Neural progenitor cell (in vitro differentiated cells): ENCODE measurements around the gene ZBTB20. TPM values are rescaled to one million over a fixed set of nuclear protein-coding genes. Genes with fewer than 3 reads are reported as not detected.
A peak's percentile ranks its signal among the peaks of the same experiment; 100 is the strongest.

Source experiments
- DNase-seq: peaks from one replicate; pipeline ENCODE4 v3.0.0-alpha.2; 2016; ENCODE audit warnings: low spot score
- H2AFZ ChIP-seq: fragments of 200-600 bp; sonication (generic); replicated peaks from 2 replicates; pipeline ENCODE4 v1.6.1; 2016; ENCODE audit warnings: antibody characterized with exemption
- H3F3A ChIP-seq: fragments of 200-600 bp; sonication (generic); 2 replicates; pipeline ENCODE4 v1.6.1; 2016; ENCODE audit warnings: antibody characterized with exemption, low read depth
- H3K27ac ChIP-seq: fragments of 200-600 bp; sonication (generic); 2 replicates; pipeline ENCODE4 v1.5.1; 2016; ENCODE audit warnings: mild to moderate bottlenecking
- H3K27me3 ChIP-seq: fragments of 200-600 bp; sonication (generic); 2 replicates; pipeline ENCODE4 v1.6.1; 2016; ENCODE audit warnings: mild to moderate bottlenecking, moderate library complexity
- H3K36me3 ChIP-seq: fragments of 200-600 bp; sonication (generic); 2 replicates; pipeline ENCODE4 v1.5.1; 2016
- H3K4me1 ChIP-seq: fragments of 200-600 bp; sonication (generic); 2 replicates; pipeline ENCODE4 v1.6.1; 2016; ENCODE audit warnings: mixed run types
- H3K4me2 ChIP-seq: fragments of 200-600 bp; sonication (generic); 2 replicates; pipeline ENCODE4 v1.6.1; 2016
- H3K4me3 ChIP-seq: fragments of 200-600 bp; sonication (generic); 2 replicates; pipeline ENCODE4 v1.5.1; 2016
- H3K79me2 ChIP-seq: fragments of 200-600 bp; sonication (generic); 2 replicates; pipeline ENCODE4 v1.6.1; 2016; ENCODE audit warnings: low read depth
- H3K9ac ChIP-seq: fragments of 200-600 bp; sonication (generic); 2 replicates; pipeline ENCODE4 v1.6.1; 2016
- H3K9me3 ChIP-seq: fragments of 200-600 bp; sonication (generic); 2 replicates; pipeline ENCODE4 v1.5.1; 2016; ENCODE audit warnings: low read depth
- H4K20me1 ChIP-seq: fragments of 200-600 bp; sonication (generic); 2 replicates; pipeline ENCODE4 v1.6.1; 2016; ENCODE audit warnings: low read depth
- H3K27ac Mint-ChIP-seq: 3 replicates; pipeline ENCODE4 v1.8.0; 2021; ENCODE audit warnings: mixed read lengths
- H3K27me3 Mint-ChIP-seq: 2 replicates; pipeline ENCODE4 v1.8.0; 2022; ENCODE audit warnings: low read depth, mild to moderate bottlenecking, inconsistent platforms, moderate library complexity, mixed read lengths; ENCODE audit not compliant: insufficient read depth
- H3K36me3 Mint-ChIP-seq: 3 replicates; pipeline ENCODE4 v1.8.0; 2021; ENCODE audit warnings: mixed read lengths
- H3K4me1 Mint-ChIP-seq: 3 replicates; pipeline ENCODE4 v1.8.0; 2021; ENCODE audit warnings: mixed read lengths
- H3K4me3 Mint-ChIP-seq: 3 replicates; pipeline ENCODE4 v1.8.0; 2021; ENCODE audit warnings: mild to moderate bottlenecking, moderate library complexity, mixed read lengths
- H3K9me3 Mint-ChIP-seq: 3 replicates; pipeline ENCODE4 v1.8.0; 2020; ENCODE audit warnings: mixed read lengths
- CTCF ChIP-seq: fragments of 200-600 bp; sonication (generic); IDR thresholded peaks from 2 replicates; pipeline ENCODE4 v1.5.1; 2017; ENCODE audit warnings: antibody characterized with exemption, mild to moderate bottlenecking
- EZH2 ChIP-seq: fragments of 200-600 bp; sonication (generic); IDR thresholded peaks from 2 replicates; pipeline ENCODE4 v1.6.1; 2017; ENCODE audit warnings: antibody characterized with exemption, mild to moderate bottlenecking, moderate library complexity
- EZH2phosphoT487 ChIP-seq: fragments of 200-600 bp; sonication (generic); IDR thresholded peaks from 2 replicates; pipeline ENCODE4 v1.6.1; 2017; ENCODE audit warnings: antibody characterized with exemption
- total RNA-seq: library from RNA; depleted of rRNA; stranded (reverse); fragments of >200 nt; gene quantifications from 2 replicates; pipeline ENCODE4 v1.2.3, GENCODE V29; 2015; ENCODE audit warnings: low replicate concordance

ZBTB20 gene
- total RNA-seq, 1 donor from 2014 or later, result 1.9 TPM

GRCh38 chr3:114666623-114667022 lies 480.5 kb downstream of the ZBTB20 start:
- H3K9me3 ChIP-seq, result no peaks in the 10 kb centered on the region
- no peak overlapping the region for H3K27ac ChIP-seq
- no peaks in the 10 kb centered on the region for H3K36me3 ChIP-seq
- no peaks in the 10 kb centered on the region for H3K27me3 ChIP-seq
- no peak for DNase-seq
- peaks cover under 1% of the 10 kb centered on the region for H3F3A ChIP-seq
- H3K79me2 ChIP-seq, result no peaks in the 10 kb centered on the region
- H3K36me3 Mint-ChIP-seq, result no peaks in the 10 kb centered on the region
- H3K9me3 Mint-ChIP-seq, result peaks cover 9% of the 10 kb centered on the region
- H3K9ac ChIP-seq, result no peak overlapping the region
- no peak overlapping the region for H3K27ac Mint-ChIP-seq
- H3K4me2 ChIP-seq, result peak overlapping the region; percentile 44
- no peak for TF ChIP-seq EZH2phosphoT487
- TF ChIP-seq CTCF, result no peak
- TF ChIP-seq EZH2, result no peak
- peaks cover 31% of the 10 kb centered on the region for H3K4me1 ChIP-seq
- peaks cover 28% of the 10 kb centered on the region for H3K4me1 Mint-ChIP-seq
- no peak overlapping the region for H3K4me3 ChIP-seq
- H3K27me3 Mint-ChIP-seq, result no peaks in the 10 kb centered on the region
- H2AFZ ChIP-seq, result no peak overlapping the region
- H3K4me3 Mint-ChIP-seq, result no peak overlapping the region
- H4K20me1 ChIP-seq, result no peaks in the 10 kb centered on the region

- no peak for DNase-seq
- Mint-ChIP-seq H3K4me1 (peaks cover 36% of the 10 kb centered on the region), H3K9me3 (peaks cover 9% of the 10 kb centered on the region), H3K27ac (no peak overlapping the region), H3K4me3 (no peak overlapping the region), H3K27me3 (no peaks in the 10 kb centered on the region), H3K36me3 (no peaks in the 10 kb centered on the region)
- H3K79me2 ChIP-seq, result no peaks in the 10 kb centered on the region
- no peaks in the 10 kb centered on the region for H3K9me3 ChIP-seq
- no peaks in the 10 kb centered on the region for H3K36me3 ChIP-seq
- H2AFZ ChIP-seq, result no peak overlapping the region
- no peak overlapping the region for H3K9ac ChIP-seq
- no peaks in the 10 kb centered on the region for H4K20me1 ChIP-seq
- no peak overlapping the region for H3K4me3 ChIP-seq
- no peaks in the 10 kb centered on the region for H3K27me3 ChIP-seq
- TF ChIP-seq CTCF (no peak), EZH2phosphoT487 (no peak), EZH2 (no peak)
- H3F3A ChIP-seq, result peaks cover 26% of the 10 kb centered on the region
- H3K27ac ChIP-seq, result no peak overlapping the region
- H3K4me1 ChIP-seq, result peaks cover 52% of the 10 kb centered on the region
- H3K4me2 ChIP-seq, result no peak overlapping the region
Observed at GRCh38 chr3:114664006-114664405, 483.1 kb downstream of the ZBTB20 start.

GRCh38 chr3:114660808-114661207 lies 486.3 kb downstream of the ZBTB20 start:
- no peaks in the 10 kb centered on the region for H3K27me3 ChIP-seq
- DNase-seq, result peak; percentile 41
- no peaks in the 10 kb centered on the region for H3K9me3 ChIP-seq
- H3F3A ChIP-seq, result peaks cover 26% of the 10 kb centered on the region
- TF ChIP-seq EZH2phosphoT487, result no peak
- TF ChIP-seq EZH2, result no peak
- TF ChIP-seq CTCF, result no peak
- H2AFZ ChIP-seq, result no peak overlapping the region
- Mint-ChIP-seq H3K4me1 (peaks cover 26% of the 10 kb centered on the region), H3K9me3 (peaks cover 13% of the 10 kb centered on the region), H3K4me3 (no peak overlapping the region), H3K27ac (peak overlapping the region; percentile 71), H3K36me3 (no peaks in the 10 kb centered on the region), H3K27me3 (no peaks in the 10 kb centered on the region)
- H3K4me1 ChIP-seq, result peaks cover 32% of the 10 kb centered on the region
- H3K4me2 ChIP-seq, result peak overlapping the region; percentile 25
- H3K79me2 ChIP-seq, result no peaks in the 10 kb centered on the region
- no peaks in the 10 kb centered on the region for H4K20me1 ChIP-seq
- no peak overlapping the region for H3K9ac ChIP-seq
- peak overlapping the region; percentile 62 for H3K27ac ChIP-seq
- no peaks in the 10 kb centered on the region for H3K36me3 ChIP-seq
- H3K4me3 ChIP-seq, result no peak overlapping the region
